ENCODE results near the gene PSG6.
"Not testable (repeated sequence)": the region's sequence is repeated elsewhere in the genome, so short reads cannot be mapped to it uniquely, and the experiment has no call there.

Gene PSG6

GRCh38 chr19:42906162-42906561 is 11.5 kb downstream of the PSG6 start:
- DNase-seq (ENCODE audit: low spot score): not testable (repeated sequence)

GRCh38 chr19:42900561-42900960 is 17.1 kb downstream of the PSG6 start:
- not testable (repeated sequence) for DNase-seq (ENCODE audit: low spot score)

GRCh38 chr19:42899674-42900073 is 18.0 kb downstream of the PSG6 start:
- DNase-seq (ENCODE audit: low spot score): not testable (repeated sequence)

GRCh38 chr19:42899110-42899509 is 18.6 kb downstream of the PSG6 start:
- DNase-seq (ENCODE audit: low spot score): not testable (repeated sequence)

- not testable (repeated sequence) for DNase-seq (ENCODE audit: low spot score)
Observed at GRCh38 chr19:42898656-42899055, 19.0 kb downstream of the PSG6 start.

GRCh38 chr19:42897729-42898128 is 20.0 kb downstream of the PSG6 start:
- not testable (repeated sequence) for DNase-seq (ENCODE audit: low spot score)

GRCh38 chr19:42890446-42890845 is 27.2 kb downstream of the PSG6 start:
- DNase-seq (ENCODE audit: low spot score): not testable (repeated sequence)

GRCh38 chr19:42887876-42888445 is 29.7 kb downstream of the PSG6 start:
- not testable (repeated sequence) for DNase-seq (ENCODE audit: low spot score)

GRCh38 chr19:42882730-42883129 is 35.0 kb downstream of the PSG6 start:
- DNase-seq (ENCODE audit: low spot score): not testable (repeated sequence)

GRCh38 chr19:42882010-42882409 is 35.7 kb downstream of the PSG6 start:
- not testable (repeated sequence) for DNase-seq (ENCODE audit: low spot score)

- DNase-seq (ENCODE audit: low spot score): not testable (repeated sequence)
Observed at GRCh38 chr19:42881279-42881678, 36.4 kb downstream of the PSG6 start.

GRCh38 chr19:42880621-42881020 is 37.1 kb downstream of the PSG6 start:
- not testable (repeated sequence) for DNase-seq (ENCODE audit: low spot score)

GRCh38 chr19:42879613-42880012 is 38.1 kb downstream of the PSG6 start, which contains the start of gene PSG1:
Gene PSG1, minus strand, starts transcription at chr19:42879713. Its CDS starts 132 bp downstream, at chr19:42879581.
- no peak for DNase-seq (ENCODE audit: low spot score)

GRCh38 chr19:42876596-42876995 is 41.1 kb downstream of the PSG6 start:
- DNase-seq (ENCODE audit: low spot score): not testable (repeated sequence)

GRCh38 chr19:42875881-42876280 is 41.8 kb downstream of the PSG6 start:
- DNase-seq (ENCODE audit: low spot score): not testable (repeated sequence)

- not testable (repeated sequence) for DNase-seq (ENCODE audit: low spot score)
Observed at GRCh38 chr19:42874901-42875813, 42.5 kb downstream of the PSG6 start.

GRCh38 chr19:42874136-42874535 is 43.6 kb downstream of the PSG6 start:
- not testable (repeated sequence) for DNase-seq (ENCODE audit: low spot score)

GRCh38 chr19:42872608-42873007 is 45.1 kb downstream of the PSG6 start:
- no peak for DNase-seq (ENCODE audit: low spot score)

GRCh38 chr19:42857544-42857867 is 60.2 kb downstream of the PSG6 start:
- no peak for DNase-seq (ENCODE audit: low spot score)

- not testable (repeated sequence) for DNase-seq (ENCODE audit: low spot score)
Observed at GRCh38 chr19:42856866-42857543, 60.7 kb downstream of the PSG6 start.

- DNase-seq (ENCODE audit: low spot score): not testable (repeated sequence)
Observed at GRCh38 chr19:42854745-42855144, 62.9 kb downstream of the PSG6 start.

- DNase-seq (ENCODE audit: low spot score): not testable (repeated sequence)
Observed at GRCh38 chr19:42853231-42853630, 64.5 kb downstream of the PSG6 start.

GRCh38 chr19:42852821-42853220 is 64.9 kb downstream of the PSG6 start:
- not testable (repeated sequence) for DNase-seq (ENCODE audit: low spot score)
